Fibroblast of the aortic adventitia (primary cell): ENCODE data around the gene KCNJ10. TPM values are rescaled to one million over a fixed set of nuclear protein-coding genes. Genes with fewer than 3 reads are reported as not detected.
"Not testable (repeated sequence)": the region's sequence is repeated elsewhere in the genome, so short reads cannot be mapped to it uniquely, and the experiment has no call there.

Source experiments
- DNase-seq: peaks from one replicate; pipeline ENCODE4 v3.0.0-alpha.2; 2010; ENCODE audit warnings: low read depth
- H3K4me3 ChIP-seq: 2 replicates; pipeline ENCODE4 v1.5.1; 2011; ENCODE audit warnings: low read depth, mild to moderate bottlenecking, control low read depth, low read length, moderate library complexity
- CTCF ChIP-seq: IDR thresholded peaks from 2 replicates; pipeline ENCODE4 v1.5.1; 2011; ENCODE audit warnings: mild to moderate bottlenecking, low read length, control low read depth, inconsistent platforms; ENCODE audit not compliant: insufficient read depth
- total RNA-seq: library from RNA; depleted of rRNA; stranded (reverse); fragments of >200 nt; gene quantifications from 2 replicates; pipeline ENCODE4 v1.2.3, GENCODE V29; 2012; ENCODE audit warnings: low replicate concordance

KCNJ10 gene
- total RNA-seq, 1 donor, result not detected

- no peak overlapping the region for H3K4me3 ChIP-seq
- no peak for DNase-seq
- no peak for TF ChIP-seq CTCF
These were observed 19.3 kb downstream of the KCNJ10 start for GRCh38 chr1:160050619-160051018.

DNA sequence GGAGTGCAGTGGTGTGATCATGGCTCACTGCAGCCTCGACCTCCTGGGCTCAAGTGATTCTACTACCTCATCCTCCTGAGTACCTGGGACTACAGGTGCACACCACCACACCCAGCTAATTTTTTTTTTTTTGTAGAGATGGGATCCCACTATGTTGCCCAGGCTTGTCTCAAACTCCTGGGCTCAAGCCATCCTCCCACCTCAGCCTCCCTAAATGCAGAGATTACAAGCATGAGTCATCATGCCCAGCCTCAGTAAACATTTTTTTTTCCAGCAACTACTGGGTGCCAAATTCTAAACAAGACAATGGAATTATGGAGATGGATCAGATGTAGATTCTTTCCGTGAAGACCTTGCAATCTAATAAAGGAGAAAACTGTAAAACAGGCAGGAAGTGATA, 19.8 kb downstream of the KCNJ10 start:
- not testable (repeated sequence) for H3K4me3 ChIP-seq
- DNase-seq, result peak; percentile 14

DNA sequence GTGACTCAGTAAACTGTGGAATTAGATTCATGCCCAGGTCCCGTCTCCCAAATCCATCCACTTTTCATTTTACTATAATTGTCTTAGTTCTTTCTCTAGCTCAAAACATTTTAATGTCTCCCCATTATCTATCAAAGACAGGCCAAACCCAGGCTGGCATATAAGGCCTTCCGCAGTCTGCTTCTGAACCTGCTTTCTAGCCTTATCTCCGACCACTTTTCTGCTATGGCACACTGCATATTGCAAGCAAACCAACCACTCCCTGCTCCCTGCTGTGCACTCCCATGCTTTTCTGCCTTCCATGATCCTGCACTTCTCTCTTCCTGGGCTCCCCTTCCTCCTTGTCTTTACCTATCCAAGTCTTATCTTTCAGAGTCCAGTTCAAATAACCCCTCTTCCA, 20.9 kb downstream of the KCNJ10 start:
- H3K4me3 ChIP-seq, result no peak overlapping the region
- DNase-seq, result no peak
- TF ChIP-seq CTCF, result no peak

DNA sequence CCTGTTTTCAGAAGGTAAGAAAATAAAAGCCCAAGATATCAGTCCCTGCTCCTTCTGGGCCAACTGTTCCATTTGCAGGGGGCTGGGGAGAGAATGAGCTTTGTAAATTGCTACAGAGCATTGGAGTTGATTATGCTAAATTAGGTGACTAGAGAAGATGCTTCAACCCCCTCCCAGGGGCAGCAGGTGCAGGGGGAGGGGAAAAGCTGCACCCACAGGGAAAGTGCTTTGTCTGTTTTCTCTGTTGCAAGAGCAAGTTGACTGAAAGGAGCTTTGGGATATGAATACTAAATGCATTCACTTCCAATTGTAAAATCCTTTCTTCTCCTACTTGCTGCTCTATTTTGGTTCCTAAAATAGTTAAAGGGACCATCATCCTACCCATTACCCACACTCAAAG, 21.6 kb downstream of the KCNJ10 start:
- TF ChIP-seq CTCF, result no peak
- DNase-seq, result no peak
- no peak overlapping the region for H3K4me3 ChIP-seq

- TF ChIP-seq CTCF, result no peak
- DNase-seq, result no peak
- no peak overlapping the region for H3K4me3 ChIP-seq
These were observed 22.6 kb downstream of the KCNJ10 start for GRCh38 chr1:160047111-160047991.

DNA sequence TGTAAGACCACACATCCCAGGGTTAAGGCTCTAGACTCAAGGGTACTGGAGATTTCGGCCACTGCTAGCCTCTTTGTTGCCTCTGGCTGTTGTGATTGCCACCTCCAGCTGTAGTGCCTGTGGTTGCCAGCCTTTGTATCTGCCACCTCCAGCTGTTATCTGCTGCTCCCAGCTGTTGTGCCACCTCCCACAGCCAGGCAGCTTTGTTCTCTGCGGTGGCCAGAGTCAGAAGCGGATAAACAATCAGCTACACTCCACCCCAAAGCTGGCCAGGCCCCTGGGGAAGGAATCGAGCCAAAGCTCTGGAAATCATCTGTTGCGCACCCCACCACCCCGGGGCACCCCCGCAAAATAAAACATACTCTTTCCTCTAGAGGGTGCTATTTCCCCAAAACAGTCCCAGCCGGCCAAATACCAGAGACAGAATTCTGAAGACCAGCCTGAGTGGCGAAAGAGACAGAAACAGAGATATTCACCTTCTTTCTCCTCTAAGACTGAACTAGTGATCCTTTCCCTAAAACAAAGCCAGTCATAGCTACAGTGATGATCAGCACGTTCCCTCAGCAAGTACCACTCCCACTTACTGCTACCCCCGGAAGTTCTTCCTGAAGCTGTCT, 23.4 kb downstream of the KCNJ10 start:
- peak; percentile 53 for TF ChIP-seq CTCF
- H3K4me3 ChIP-seq, result no peak overlapping the region
- peak; percentile 58 for DNase-seq

GRCh38 chr1:160045653-160046052, 24.3 kb downstream of the KCNJ10 start:
- no peak for DNase-seq
- no peak for TF ChIP-seq CTCF
- no peak overlapping the region for H3K4me3 ChIP-seq
